ENCODE measurements around the gene LHX1.

Gene LHX1

DNA sequence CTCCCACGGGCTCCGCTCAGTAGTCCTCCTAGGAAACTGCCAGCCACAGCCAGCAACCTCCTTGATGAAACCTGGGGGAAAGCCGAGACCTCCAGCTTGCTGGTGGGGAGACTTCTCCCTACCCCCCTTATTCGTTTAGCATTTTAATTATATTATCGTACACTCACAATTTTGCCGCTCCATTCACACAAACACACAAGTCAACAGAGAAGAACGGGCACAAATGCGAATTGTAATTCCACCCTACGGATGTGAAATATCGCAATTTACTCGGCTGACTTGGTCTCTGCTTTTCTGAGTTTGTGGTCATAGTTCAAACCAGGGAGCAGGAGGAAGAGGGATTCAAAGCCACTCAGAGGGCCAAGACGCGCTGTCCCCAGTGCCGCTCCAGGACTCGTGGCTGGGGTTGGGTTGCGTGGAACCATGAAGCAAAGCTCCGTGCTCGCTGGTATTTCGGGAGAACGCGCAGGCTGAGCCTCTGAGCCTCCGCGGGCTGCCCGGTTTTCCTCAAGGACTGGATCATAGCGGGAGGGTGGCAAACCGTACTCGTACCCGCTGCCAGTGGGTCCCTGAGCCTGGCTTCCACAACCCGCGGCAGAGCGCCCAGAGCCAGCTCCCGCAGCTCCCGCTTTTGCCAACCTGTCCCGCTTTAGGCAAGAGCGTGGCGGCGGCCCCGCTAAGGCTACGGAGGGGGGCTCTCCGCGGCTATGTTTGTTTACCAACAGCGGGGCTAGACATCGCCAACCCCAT is 2.0 kb downstream of the LHX1 start:
- in situ Hi-C loops (cut with HindIII; ENCODE audit: low pct_ligation_motif_present, low sequenced_read_pairs) = no loop called here
- Histone ChIP-seq H3K27ac (no peak overlapping the region), H3K36me3 (replicated peaks) (no peaks in the 10 kb centered on the region), H3K27me3 (replicated peaks) (peaks cover 94% of the 10 kb centered on the region), H3K4me3 (ENCODE audit: low read depth, low read length) (no peak overlapping the region)
- no peak for DNase-seq
- TF ChIP-seq, protein P1, sequence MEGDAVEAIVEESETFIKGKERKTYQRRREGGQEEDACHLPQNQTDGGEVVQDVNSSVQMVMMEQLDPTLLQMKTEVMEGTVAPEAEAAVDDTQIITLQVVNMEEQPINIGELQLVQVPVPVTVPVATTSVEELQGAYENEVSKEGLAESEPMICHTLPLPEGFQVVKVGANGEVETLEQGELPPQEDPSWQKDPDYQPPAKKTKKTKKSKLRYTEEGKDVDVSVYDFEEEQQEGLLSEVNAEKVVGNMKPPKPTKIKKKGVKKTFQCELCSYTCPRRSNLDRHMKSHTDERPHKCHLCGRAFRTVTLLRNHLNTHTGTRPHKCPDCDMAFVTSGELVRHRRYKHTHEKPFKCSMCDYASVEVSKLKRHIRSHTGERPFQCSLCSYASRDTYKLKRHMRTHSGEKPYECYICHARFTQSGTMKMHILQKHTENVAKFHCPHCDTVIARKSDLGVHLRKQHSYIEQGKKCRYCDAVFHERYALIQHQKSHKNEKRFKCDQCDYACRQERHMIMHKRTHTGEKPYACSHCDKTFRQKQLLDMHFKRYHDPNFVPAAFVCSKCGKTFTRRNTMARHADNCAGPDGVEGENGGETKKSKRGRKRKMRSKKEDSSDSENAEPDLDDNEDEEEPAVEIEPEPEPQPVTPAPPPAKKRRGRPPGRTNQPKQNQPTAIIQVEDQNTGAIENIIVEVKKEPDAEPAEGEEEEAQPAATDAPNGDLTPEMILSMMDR (IDR thresholded peaks at IDR 0.05; ENCODE audit: low read depth, low read length, missing control alignments) = no peak

DNA sequence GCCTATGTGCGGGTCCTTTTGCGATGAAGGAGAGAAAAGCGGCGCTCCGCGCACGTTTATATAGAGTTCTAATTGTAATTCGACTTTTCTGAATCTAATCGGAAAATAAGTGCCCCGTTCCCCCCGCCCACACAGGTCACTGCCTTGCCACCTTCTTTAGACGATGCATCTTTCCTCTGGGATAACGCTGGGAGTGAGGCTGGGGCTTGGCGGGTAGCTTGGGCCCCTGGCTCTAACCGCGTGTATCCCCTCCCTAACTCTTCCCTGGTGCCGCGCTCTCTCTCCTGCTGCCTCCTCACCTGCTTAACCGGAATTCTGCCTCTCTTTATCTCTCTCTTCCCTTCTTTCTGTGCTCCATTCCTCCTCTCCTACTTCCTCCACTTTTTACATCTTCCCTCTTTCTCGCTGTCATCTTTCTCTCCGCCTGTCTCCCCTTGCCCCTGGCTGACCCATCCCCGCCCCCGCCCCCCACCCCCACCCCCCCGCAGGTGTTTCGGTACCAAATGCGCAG is 2.6 kb downstream of the LHX1 start:
- TF ChIP-seq, protein P1 (IDR thresholded peaks at IDR 0.05; ENCODE audit: low read depth, low read length, missing control alignments) = no peak
- H3K36me3 ChIP-seq (replicated peaks) = no peaks in the 10 kb centered on the region
- no peak overlapping the region for H3K27ac ChIP-seq
- no peak overlapping the region for H3K4me3 ChIP-seq (ENCODE audit: low read depth, low read length)
- H3K27me3 ChIP-seq (replicated peaks) = peaks cover 94% of the 10 kb centered on the region
- in situ Hi-C loops (cut with HindIII; ENCODE audit: low pct_ligation_motif_present, low sequenced_read_pairs) = no loop called here
- no peak for DNase-seq

DNA sequence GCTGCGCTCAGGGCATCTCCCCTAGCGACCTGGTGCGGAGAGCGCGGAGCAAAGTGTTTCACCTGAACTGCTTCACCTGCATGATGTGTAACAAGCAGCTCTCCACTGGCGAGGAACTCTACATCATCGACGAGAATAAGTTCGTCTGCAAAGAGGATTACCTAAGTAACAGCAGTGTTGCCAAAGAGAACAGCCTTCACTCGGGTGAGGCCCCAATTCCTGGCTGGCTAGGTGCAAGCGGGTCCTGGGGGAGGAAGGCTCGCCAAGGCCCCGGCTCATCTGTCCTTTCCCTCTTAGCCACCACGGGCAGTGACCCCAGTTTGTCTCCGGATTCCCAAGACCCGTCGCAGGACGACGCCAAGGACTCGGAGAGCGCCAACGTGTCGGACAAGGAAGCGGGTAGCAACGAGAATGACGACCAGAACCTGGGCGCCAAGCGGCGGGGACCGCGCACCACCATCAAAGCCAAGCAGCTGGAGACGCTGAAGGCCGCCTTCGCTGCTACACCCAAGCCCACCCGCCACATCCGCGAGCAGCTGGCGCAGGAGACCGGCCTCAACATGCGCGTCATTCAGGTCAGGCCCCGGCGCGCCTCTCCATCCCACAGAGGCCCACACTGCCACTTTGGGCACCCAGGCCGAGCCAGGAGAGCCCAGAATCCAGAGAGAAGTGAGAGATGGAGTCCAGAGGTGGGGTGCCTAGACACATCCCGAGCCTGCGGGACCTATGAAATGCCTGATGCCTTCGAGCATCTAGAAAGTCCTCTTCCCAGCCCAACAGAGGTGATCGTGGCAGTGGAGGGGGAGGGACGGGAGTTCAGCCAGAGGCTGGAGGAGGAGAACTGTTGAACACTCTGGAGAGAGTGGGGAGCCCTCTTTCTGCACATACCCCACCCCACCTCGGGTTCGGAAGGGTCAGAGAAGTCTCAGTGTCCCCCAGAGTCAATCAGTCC is 3.3 kb downstream of the LHX1 start:
- Histone ChIP-seq H3K4me3 (ENCODE audit: low read depth, low read length) (no peak overlapping the region), H3K27ac (no peak overlapping the region), H3K27me3 (replicated peaks) (peaks cover 94% of the 10 kb centered on the region), H3K36me3 (replicated peaks) (no peaks in the 10 kb centered on the region)
- in situ Hi-C loops (cut with HindIII; ENCODE audit: low pct_ligation_motif_present, low sequenced_read_pairs) = no loop called here
- TF ChIP-seq, protein P1 (IDR thresholded peaks at IDR 0.05; ENCODE audit: low read depth, low read length, missing control alignments) = no peak
- DNase-seq = no peak

DNA sequence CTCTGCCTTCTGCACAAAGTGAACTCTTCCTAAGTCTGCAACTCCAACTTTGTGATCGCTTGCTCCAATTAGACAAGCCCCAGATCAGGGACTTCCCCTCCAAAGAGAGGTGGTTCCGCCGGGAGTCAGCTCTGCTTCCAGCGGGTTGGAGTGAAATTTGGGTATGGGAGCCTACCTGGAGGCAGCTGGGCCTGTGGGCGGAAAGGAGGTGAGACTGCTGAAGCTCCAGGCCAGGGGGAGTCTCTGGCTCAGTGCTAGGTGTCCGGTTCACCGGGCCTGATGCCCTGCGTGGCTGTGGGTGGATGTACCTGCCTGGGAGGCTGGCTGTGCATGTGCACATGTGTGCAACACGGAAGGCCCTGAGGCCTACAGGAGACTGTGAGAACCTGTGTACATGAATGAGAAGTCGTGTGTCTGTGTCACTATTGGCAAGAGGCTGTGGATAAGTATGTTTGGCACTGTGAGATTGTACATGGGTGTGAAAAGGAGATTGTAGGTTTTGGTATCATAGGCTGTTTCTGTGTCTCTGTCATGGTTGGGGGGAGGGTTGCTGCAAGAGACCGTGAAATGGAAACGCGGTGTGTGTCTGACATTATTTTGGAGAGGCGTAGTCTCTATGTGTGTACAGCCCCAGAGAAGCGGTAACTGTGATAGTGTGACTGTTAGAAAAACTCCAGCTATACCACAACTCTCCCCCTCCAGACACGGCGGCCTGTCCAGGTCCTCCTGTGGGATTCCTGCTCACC is 4.2 kb downstream of the LHX1 start:
- Histone ChIP-seq H3K27ac (no peak overlapping the region), H3K36me3 (replicated peaks) (no peaks in the 10 kb centered on the region), H3K27me3 (replicated peaks) (peaks cover 93% of the 10 kb centered on the region), H3K4me3 (ENCODE audit: low read depth, low read length) (no peak overlapping the region)
- no peak for DNase-seq
- TF ChIP-seq, protein P1 (IDR thresholded peaks at IDR 0.05; ENCODE audit: low read depth, low read length, missing control alignments) = no peak
- in situ Hi-C loops (cut with HindIII; ENCODE audit: low pct_ligation_motif_present, low sequenced_read_pairs) = no loop called here

DNA sequence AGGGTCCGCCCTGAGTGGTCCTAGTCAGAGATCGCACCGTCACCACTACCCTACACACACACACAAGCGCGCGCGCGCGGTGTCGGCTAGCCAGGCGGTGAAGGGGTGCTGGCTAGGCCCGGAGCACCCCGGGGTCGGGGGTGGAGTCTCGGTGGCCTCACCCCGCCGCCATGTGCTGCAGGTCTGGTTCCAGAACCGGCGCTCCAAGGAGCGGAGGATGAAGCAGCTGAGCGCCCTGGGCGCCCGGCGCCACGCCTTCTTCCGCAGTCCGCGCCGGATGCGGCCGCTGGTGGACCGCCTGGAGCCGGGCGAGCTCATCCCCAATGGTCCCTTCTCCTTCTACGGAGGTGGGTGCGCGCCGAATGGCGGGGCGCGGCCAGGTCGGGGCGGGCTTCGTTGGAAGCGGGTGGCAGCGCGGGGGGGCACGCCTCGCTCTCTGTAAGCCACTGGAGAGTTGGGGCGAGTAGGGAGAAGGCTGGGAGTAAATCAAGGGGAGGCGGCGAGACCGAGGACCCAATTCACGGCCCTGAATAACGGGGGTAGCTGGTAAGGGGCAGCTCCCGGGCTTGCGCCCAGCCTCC is 4.8 kb downstream of the LHX1 start:
- in situ Hi-C loops (cut with HindIII; ENCODE audit: low pct_ligation_motif_present, low sequenced_read_pairs) = no loop called here
- no peaks in the 10 kb centered on the region for H3K36me3 ChIP-seq (replicated peaks)
- no peak overlapping the region for H3K27ac ChIP-seq
- peaks cover 94% of the 10 kb centered on the region for H3K27me3 ChIP-seq (replicated peaks)
- TF ChIP-seq, protein P1 (IDR thresholded peaks at IDR 0.05; ENCODE audit: low read depth, low read length, missing control alignments) = no peak
- H3K4me3 ChIP-seq (ENCODE audit: low read depth, low read length) = no peak overlapping the region
- no peak for DNase-seq
